ENCODE data around the gene MDFI.

Gene MDFI

DNA sequence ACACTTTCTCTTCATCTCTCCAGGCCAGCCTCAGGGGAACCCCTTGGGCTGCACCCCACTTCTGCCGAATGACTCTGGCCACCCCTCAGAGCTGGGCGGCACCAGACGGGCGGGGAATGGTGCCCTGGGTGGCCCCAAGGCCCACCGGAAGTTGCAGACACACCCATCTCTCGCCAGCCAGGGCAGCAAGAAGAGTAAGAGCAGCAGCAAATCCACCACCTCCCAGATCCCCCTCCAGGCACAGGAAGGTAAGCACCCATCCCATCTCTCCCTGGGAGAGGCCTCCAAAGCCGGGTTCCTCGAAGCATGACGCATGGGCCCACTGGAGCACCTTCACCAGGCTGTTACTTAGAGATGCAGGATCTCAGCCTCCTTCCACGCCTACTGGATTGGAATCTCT is 11.3 kb downstream of the MDFI start:
- DNase-seq (ENCODE audit: low read depth), result no peak
- no peak overlapping the region for H3K4me3 ChIP-seq (ENCODE audit: low read length)
- TF ChIP-seq CTCF (conservative IDR thresholded peaks at IDR 0.05; ENCODE audit: low read depth, low read length), result no peak

GRCh38 chr6:41650120-41650519 is 11.9 kb downstream of the MDFI start:
- DNase-seq (ENCODE audit: low read depth), result no peak
- TF ChIP-seq CTCF (conservative IDR thresholded peaks at IDR 0.05; ENCODE audit: low read depth, low read length), result no peak
- no peak overlapping the region for H3K4me3 ChIP-seq (ENCODE audit: low read length)

DNA sequence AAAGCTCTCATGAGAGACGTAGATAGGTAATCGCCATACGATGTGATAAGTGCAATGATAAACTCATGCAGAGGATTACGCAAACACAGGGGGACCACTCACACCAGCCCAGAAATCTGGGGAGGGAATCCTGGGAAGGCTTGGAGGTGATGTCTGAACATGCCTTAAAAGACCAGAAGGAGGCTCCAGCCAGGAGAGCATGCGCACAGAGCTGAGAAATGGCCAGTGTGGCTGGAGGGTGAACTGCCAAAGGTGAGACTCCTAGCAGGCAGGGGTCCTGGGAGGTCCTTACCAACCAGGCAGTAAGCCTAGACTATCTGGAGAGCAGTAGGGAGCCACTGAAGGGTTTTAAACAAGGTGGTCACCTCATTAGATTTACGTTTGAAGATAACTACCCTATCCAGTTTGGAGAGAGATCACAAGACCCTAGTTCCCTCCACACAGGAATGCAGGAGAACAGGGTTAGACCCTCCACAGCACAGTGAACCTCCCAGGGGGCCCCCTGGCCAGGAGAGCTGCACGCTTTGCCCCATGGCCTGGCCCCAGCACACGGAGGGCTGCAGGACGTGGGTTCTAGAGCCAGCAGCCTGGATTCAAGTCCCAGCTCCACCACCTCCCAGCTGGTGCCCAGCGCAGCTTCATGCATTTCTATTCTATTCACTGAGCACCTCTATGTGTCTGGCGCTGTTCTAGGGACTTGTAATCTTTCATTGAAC is 13.1 kb downstream of the MDFI start:
- no peak for DNase-seq (ENCODE audit: low read depth)
- H3K4me3 ChIP-seq (ENCODE audit: low read length), result no peak overlapping the region
- TF ChIP-seq CTCF (conservative IDR thresholded peaks at IDR 0.05; ENCODE audit: low read depth, low read length), result no peak

GRCh38 chr6:41651962-41652657 is 13.8 kb downstream of the MDFI start:
- no peak overlapping the region for H3K4me3 ChIP-seq (ENCODE audit: low read length)
- DNase-seq (ENCODE audit: low read depth), result no peak
- no peak for TF ChIP-seq CTCF (conservative IDR thresholded peaks at IDR 0.05; ENCODE audit: low read depth, low read length)

DNA sequence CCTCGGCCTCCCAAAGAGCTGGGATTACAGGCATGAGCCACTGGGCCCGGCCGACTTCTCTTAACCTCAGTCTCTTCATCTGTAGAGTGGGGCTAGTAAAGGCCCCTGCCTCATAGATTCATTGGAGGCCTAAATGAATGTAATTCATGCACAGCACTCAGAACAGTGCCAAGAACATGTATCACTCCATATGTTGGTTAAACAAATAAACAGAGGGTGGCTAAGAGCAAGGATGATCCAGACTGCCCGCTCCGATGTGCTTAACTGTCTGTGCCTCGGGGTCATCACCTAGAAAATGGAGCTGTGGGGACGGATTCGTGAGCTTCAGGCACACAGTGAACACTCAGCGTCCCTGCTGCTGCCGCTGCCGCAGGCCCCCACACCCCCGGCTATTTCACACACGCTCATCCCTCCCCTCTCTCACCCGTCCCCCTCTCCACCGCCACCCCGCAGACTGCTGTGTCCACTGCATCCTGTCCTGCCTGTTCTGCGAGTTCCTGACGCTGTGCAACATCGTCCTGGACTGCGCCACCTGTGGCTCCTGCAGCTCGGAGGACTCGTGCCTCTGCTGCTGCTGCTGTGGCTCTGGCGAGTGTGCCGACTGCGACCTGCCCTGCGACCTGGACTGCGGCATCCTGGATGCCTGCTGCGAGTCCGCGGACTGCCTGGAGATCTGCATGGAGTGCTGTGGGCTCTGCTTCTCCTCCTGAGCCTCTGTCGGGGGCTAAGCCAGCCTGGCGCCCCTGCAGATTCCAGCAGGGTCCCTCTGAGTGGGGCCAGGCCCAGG is 14.8 kb downstream of the MDFI start:
- no peak for DNase-seq (ENCODE audit: low read depth)
- no peak overlapping the region for H3K4me3 ChIP-seq (ENCODE audit: low read length)
- no peak for TF ChIP-seq CTCF (conservative IDR thresholded peaks at IDR 0.05; ENCODE audit: low read depth, low read length)

DNA sequence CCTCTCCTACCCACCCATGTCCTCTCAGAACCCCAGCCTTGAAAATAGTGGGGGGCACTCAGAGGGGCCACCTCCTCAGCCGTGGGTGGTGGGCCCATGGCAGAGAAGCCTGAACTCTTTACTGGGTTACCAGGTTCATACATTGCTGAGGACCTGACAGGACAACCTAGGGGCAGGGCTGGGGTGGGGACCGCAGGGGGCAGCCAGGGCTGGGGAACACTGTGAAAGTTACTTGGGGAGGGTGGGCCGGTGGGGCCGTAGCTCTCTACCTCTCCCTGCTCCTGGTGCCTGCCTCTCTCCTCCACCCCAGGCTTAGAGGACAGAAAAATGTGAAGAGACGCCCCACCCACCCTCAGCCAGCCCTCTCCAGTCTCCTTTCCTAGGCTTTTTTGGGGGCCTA is 15.4 kb downstream of the MDFI start:
- no peak for TF ChIP-seq CTCF (conservative IDR thresholded peaks at IDR 0.05; ENCODE audit: low read depth, low read length)
- no peak overlapping the region for H3K4me3 ChIP-seq (ENCODE audit: low read length)
- no peak for DNase-seq (ENCODE audit: low read depth)
